ENCODE data around the gene CYFIP2. TPM values are rescaled to one million over a fixed set of nuclear protein-coding genes. Genes with fewer than 3 reads are reported as not detected.

CYFIP2 gene
- total and polyA plus RNA-seq, 2 experiments from 2014 or later = 2.2 to 5.9 TPM

- Histone ChIP-seq H2AFZ (no peak overlapping the region), H3K4me1 (ENCODE audit: insufficient read depth) (no peaks in the 10 kb centered on the region), H3K79me2 (ENCODE audit: insufficient read depth) (no peaks in the 10 kb centered on the region), H3K9ac (no peak overlapping the region), H3K27ac (no peak overlapping the region), H3K9me3 (ENCODE audit: low read depth) (no peaks in the 10 kb centered on the region), H3K9me2 (ENCODE audit: insufficient read depth) (no peaks in the 10 kb centered on the region), H3F3A (ENCODE audit: insufficient read depth) (no peaks in the 10 kb centered on the region), H3K27me3 (replicated peaks; ENCODE audit: insufficient read depth) (no peaks in the 10 kb centered on the region), H3K4me3 (no peak overlapping the region), H4K20me1 (ENCODE audit: insufficient read depth) (no peaks in the 10 kb centered on the region), H3K4me2 (ENCODE audit: unreplicated experiment) (no peak overlapping the region), H3K36me3 (ENCODE audit: low read depth) (no peaks in the 10 kb centered on the region)
- in situ Hi-C loops (cut with MboI) = no loop called here
- no peak for DNase-seq
- WGBS, 2 experiments (ENCODE audit: low coverage in 1 of 2, low lambda C conversion rate in 2 of 2, missing lambda C conversion rate in 2 of 2) = 43 to 48% methylated on average over 7 of the region's 7 CpGs
- TF ChIP-seq EZH2 (IDR thresholded peaks at IDR 0.05; ENCODE audit: insufficient read depth, poor library complexity, severe bottlenecking) (no peak), EZH2phosphoT487 (IDR thresholded peaks at IDR 0.05; ENCODE audit: insufficient read depth, low read depth) (no peak)
Measured at GRCh38 chr5:157443041-157443549, 177.2 kb downstream of the CYFIP2 start.

- no peaks in the 10 kb centered on the region for H3K27me3 ChIP-seq (replicated peaks; ENCODE audit: insufficient read depth)
- H3K27ac ChIP-seq = no peak overlapping the region
- no peaks in the 10 kb centered on the region for H3K4me1 ChIP-seq (ENCODE audit: insufficient read depth)
- H3K4me2 ChIP-seq (ENCODE audit: unreplicated experiment) = no peak overlapping the region
- WGBS, 2 experiments (ENCODE audit: low coverage in 1 of 2, low lambda C conversion rate in 2 of 2, missing lambda C conversion rate in 2 of 2) = 45 to 51% methylated on average over 4 of the region's 4 CpGs
- H4K20me1 ChIP-seq (ENCODE audit: insufficient read depth) = no peaks in the 10 kb centered on the region
- H3K36me3 ChIP-seq (ENCODE audit: low read depth) = no peaks in the 10 kb centered on the region
- no peaks in the 10 kb centered on the region for H3K9me2 ChIP-seq (ENCODE audit: insufficient read depth)
- no peak for DNase-seq
- no peak overlapping the region for H2AFZ ChIP-seq
- TF ChIP-seq EZH2phosphoT487 (IDR thresholded peaks at IDR 0.05; ENCODE audit: insufficient read depth, low read depth) (no peak), EZH2 (IDR thresholded peaks at IDR 0.05; ENCODE audit: insufficient read depth, poor library complexity, severe bottlenecking) (no peak)
- no peak overlapping the region for H3K9ac ChIP-seq
- H3K79me2 ChIP-seq (ENCODE audit: insufficient read depth) = no peaks in the 10 kb centered on the region
- H3K4me3 ChIP-seq = no peak overlapping the region
- H3F3A ChIP-seq (ENCODE audit: insufficient read depth) = no peaks in the 10 kb centered on the region
- in situ Hi-C loops (cut with MboI) = no loop called here
- H3K9me3 ChIP-seq (ENCODE audit: low read depth) = no peaks in the 10 kb centered on the region
Measured at GRCh38 chr5:157444224-157444623, 178.3 kb downstream of the CYFIP2 start.

Other genes with a start within 250 kb of the CYFIP2 start
- not detected in 2 replicates for gene HAVCR1, start 207.0 kb upstream of the CYFIP2 start, total RNA-seq (2014; rRNA removed; shearing (Covaris generic))
- not detected in 2 replicates for gene HAVCR1, start 207.0 kb upstream of the CYFIP2 start, polyA plus RNA-seq (2016; fragmentation: Nextera tagmentation; extraction: Ambion mirVana)
- gene HAVCR2, start 157.1 kb upstream of the CYFIP2 start, total RNA-seq (2014; rRNA removed; shearing (Covaris generic)) = not detected in 2 replicates
- not detected in 2 replicates for gene HAVCR2, start 157.1 kb upstream of the CYFIP2 start, polyA plus RNA-seq (2016; fragmentation: Nextera tagmentation; extraction: Ambion mirVana)
- gene MED7, start 123.3 kb upstream of the CYFIP2 start, total RNA-seq (2014; rRNA removed; shearing (Covaris generic)) = 8.0 and 15.8 TPM in 2 replicates
- gene MED7, start 123.3 kb upstream of the CYFIP2 start, polyA plus RNA-seq (2016; fragmentation: Nextera tagmentation; extraction: Ambion mirVana) = 21.2 and 22.2 TPM in 2 replicates
- not detected in 2 replicates for gene GARIN3, start 99.9 kb upstream of the CYFIP2 start, total RNA-seq (2014; rRNA removed; shearing (Covaris generic))
- gene GARIN3, start 99.9 kb upstream of the CYFIP2 start, polyA plus RNA-seq (2016; fragmentation: Nextera tagmentation; extraction: Ambion mirVana) = not detected in 2 replicates
- gene ITK, start 85.3 kb upstream of the CYFIP2 start, total RNA-seq (2014; rRNA removed; shearing (Covaris generic)) = 0.11 TPM in 1 of 2 replicates, not detected in the other
- gene ITK, start 85.3 kb upstream of the CYFIP2 start, polyA plus RNA-seq (2016; fragmentation: Nextera tagmentation; extraction: Ambion mirVana) = 0.04 TPM in 1 of 2 replicates, not detected in the other
- gene NIPAL4, start 194.1 kb downstream of the CYFIP2 start, total RNA-seq (2014; rRNA removed; shearing (Covaris generic)) = not detected in 2 replicates
- not detected in 2 replicates for gene NIPAL4, start 194.1 kb downstream of the CYFIP2 start, polyA plus RNA-seq (2016; fragmentation: Nextera tagmentation; extraction: Ambion mirVana)